Measurements from ENCODE around the gene ECE1.
"Not testable (repeated sequence)": the region's sequence is repeated elsewhere in the genome, so short reads cannot be mapped to it uniquely, and the experiment has no call there.

Gene ECE1

DNA sequence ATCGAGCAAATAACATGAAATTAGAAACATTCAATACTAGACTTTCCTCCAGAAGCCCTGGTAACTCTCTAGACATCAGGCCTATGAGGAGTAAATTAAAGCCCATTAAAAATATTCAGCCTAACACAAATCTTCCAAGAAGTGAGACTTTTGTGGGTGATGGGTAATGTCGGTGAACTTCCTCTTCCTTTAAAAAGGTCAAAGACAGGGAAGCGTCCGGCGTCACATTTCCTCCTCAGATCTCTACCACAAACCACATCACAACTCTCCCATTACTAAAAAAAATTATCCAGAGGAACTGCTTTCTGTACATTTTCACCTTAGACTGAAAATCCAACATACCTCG is 115.0 kb downstream of the ECE1 start:
- peak; percentile 61 for DNase-seq

DNA sequence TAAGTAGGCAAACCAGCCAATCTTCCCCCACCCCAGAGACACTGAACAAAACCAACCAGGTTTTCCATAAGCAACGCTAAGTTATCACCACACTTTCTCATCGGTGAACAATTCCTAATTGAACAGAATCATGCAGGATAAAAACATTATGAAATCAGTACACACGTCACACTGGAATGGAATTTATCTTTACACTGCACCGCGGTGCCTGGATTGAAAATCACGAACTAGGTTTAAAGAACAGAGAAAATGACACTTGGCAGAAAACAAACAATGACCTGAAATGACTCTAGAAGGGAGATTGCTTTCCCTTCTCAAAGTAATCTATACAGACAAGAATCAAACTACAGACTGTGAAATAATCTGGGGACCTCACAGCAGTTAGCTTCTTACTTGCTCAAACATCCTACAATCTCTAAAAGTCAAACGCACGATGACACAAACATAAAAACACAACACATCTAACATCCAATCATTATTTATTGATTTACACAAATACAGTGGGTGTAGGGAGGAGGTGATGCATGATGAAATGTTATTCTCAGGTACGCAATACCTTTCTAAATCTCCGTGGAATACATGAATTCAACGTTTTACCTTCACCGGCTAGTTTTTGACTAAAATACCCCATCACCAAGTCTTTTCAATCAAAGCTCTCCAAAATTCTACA is 115.5 kb downstream of the ECE1 start:
- no peak for DNase-seq

DNA sequence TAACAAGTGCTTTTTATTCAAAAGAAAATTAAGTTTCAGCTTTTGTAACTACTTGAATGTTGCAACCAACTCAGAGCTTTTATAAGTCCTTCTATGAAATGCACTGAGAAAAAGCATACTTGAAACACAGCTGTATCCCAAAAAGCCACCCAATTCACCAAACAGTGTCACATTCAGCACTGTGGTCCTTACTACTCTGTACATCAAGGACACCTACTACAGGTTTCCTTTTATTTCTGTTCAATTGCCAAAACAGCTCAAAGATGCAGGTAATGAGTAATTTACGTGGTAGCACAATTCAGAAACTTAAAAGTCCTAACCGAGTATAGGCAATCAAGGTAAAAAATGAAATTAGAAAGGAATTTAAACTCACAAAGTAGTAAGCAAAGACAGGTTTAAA is 116.0 kb downstream of the ECE1 start:
- no peak for DNase-seq

DNA sequence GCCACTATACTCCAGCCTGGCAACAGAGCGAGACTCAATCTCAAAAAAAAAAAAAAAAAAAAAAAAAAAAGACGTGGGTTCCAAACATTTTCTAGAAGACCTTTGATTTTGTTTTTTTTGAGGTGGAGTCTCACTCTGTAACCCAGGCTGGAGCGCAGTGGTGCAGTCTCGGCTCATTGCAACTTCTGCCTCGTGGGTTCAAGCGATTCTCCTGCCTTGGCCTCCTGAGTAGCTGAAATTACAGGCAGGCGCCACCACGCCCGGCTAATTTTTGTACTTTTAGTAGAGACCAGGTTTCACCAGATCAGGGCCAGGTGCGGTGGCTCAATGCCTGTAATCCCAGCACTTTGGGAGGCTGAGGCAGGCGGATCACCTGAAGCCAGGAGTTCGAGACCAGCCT is 117.2 kb downstream of the ECE1 start:
- DNase-seq = not testable (repeated sequence)

DNA sequence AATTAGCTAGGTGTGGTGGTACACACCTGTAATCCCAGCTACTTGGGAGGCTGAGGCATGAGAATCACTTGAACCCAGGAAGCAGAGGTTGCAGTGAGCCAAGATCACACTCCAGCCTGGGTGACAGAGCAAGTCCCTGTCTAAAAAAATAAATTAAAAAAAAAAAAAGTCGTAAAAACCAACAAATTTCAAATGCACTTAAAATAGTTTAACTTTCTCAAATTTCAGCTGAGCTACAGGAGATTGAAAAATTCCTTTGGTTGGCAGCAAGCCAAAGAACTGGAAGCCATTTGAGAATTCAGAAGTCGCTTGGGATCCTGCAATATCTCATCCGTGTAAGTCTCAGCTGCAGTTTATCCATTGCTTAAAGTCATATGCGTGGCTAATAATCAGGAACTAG is 119.4 kb downstream of the ECE1 start:
- not testable (repeated sequence) for DNase-seq

DNA sequence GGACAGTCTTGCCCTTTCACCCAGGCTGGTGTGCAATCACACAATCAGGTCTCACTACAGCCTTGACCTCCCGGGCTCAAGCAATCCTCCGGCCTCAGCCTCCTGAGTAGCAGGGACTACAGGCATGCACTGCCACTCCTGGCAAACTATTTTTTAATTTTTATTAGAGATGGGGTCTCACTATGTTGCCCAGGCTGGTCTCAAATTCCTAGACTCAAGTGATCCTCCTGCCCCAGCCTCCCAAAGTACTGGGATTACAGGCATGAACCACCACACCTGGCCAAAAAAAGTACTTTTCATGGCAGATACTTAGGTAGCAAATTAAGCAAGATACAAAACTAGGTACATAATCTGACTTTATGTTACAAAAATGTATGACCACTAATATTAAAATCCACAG is 121.8 kb downstream of the ECE1 start:
- DNase-seq = no peak

All from activated CD4-positive, alpha-beta T cell treated with anti-CD3 and anti-CD28 coated beads, Interleukin-10, Interleukin-2, amounts not matched to agents 100 ng/mL and 50 ng/mL, durations not matched to agents 16 hours and 8 hours (primary cell).